ENCODE results near the gene NYNRIN.
A peak's percentile ranks its signal among the peaks of the same experiment; 100 is the strongest.

Gene NYNRIN

DNA sequence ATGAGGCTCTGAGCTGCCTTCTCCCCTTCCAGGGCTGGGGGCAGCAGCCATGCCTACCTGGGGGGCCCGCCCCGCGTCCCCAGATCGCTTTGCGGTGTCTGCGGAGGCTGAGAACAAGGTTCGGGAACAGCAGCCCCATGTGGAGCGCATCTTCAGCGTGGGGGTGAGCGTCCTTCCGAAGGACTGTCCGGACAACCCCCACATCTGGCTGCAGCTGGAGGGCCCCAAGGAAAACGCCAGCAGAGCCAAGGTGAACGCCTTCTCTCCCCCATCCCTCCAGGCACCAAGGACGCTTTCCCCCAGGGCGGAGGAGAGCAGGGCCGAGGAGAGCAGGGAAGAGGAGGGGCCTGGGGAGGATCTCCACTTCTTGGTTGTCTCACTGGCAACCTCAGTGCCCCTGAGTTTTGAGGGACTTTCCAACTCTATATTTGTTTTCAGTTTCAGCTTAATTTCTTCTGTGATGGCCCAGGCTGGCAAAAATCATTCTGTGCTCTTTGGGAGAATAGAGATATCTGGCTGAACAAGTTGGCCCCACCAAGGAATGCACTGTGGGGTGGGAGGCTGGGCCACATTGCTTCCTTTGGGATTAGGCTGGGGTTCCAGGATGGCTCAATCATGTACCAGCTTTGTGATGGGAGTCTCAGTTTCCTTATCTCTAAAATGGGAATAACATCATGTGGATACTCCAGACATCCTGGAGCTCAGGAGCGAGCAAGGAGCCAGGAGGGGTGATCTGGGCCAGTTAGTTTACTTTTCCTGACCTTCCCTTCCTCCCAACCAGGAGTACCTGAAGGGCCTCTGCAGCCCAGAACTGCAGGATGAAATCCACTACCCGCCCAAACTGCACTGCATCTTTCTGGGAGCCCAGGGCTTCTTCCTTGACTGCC, 32.1 kb downstream of the NYNRIN start:
- Histone ChIP-seq H3K9me3 (ENCODE audit: insufficient read depth, low read depth, low read length) (no peaks in the 10 kb centered on the region), H3K9ac (ENCODE audit: low read depth, low read length, poor library complexity, severe bottlenecking) (peak overlapping the region; percentile 92), H3K4me3 (ENCODE audit: low read length, poor library complexity, severe bottlenecking) (peak overlapping the region; percentile 92), H3K9me2 (replicated peaks; ENCODE audit: low read depth, low read length) (no peaks in the 10 kb centered on the region), H3K79me2 (ENCODE audit: insufficient read depth, low read length) (peaks cover 33% of the 10 kb centered on the region), H3K4me1 (ENCODE audit: insufficient read depth, low read length, poor library complexity, severe bottlenecking) (peaks cover 56% of the 10 kb centered on the region), H3K36me3 (ENCODE audit: insufficient read depth, low read length) (peaks cover 6% of the 10 kb centered on the region; the same call in 1 of the 2 replicates), H4K20me1 (ENCODE audit: insufficient read depth, low read length, poor library complexity, severe bottlenecking) (peaks cover 27% of the 10 kb centered on the region), H3K4me2 (ENCODE audit: low read depth, low read length, poor library complexity, severe bottlenecking) (peak overlapping the region; percentile 98), H3K27me3 (ENCODE audit: insufficient read depth, low read length, poor library complexity, severe bottlenecking) (no peaks in the 10 kb centered on the region), H2AFZ (ENCODE audit: low read length) (no peak overlapping the region), H3F3A (ENCODE audit: low read depth) (0 out of 2 replicates have a peak, but pooled peaks cover 2% of the 10 kb centered on the region)
- no peak for TF ChIP-seq EZH2phosphoT487 (IDR thresholded peaks at IDR 0.05; ENCODE audit: borderline replicate concordance)
- TF ChIP-seq, protein P1, sequence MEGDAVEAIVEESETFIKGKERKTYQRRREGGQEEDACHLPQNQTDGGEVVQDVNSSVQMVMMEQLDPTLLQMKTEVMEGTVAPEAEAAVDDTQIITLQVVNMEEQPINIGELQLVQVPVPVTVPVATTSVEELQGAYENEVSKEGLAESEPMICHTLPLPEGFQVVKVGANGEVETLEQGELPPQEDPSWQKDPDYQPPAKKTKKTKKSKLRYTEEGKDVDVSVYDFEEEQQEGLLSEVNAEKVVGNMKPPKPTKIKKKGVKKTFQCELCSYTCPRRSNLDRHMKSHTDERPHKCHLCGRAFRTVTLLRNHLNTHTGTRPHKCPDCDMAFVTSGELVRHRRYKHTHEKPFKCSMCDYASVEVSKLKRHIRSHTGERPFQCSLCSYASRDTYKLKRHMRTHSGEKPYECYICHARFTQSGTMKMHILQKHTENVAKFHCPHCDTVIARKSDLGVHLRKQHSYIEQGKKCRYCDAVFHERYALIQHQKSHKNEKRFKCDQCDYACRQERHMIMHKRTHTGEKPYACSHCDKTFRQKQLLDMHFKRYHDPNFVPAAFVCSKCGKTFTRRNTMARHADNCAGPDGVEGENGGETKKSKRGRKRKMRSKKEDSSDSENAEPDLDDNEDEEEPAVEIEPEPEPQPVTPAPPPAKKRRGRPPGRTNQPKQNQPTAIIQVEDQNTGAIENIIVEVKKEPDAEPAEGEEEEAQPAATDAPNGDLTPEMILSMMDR (conservative IDR thresholded peaks at IDR 0.05; ENCODE audit: low read length) = no peak

DNA sequence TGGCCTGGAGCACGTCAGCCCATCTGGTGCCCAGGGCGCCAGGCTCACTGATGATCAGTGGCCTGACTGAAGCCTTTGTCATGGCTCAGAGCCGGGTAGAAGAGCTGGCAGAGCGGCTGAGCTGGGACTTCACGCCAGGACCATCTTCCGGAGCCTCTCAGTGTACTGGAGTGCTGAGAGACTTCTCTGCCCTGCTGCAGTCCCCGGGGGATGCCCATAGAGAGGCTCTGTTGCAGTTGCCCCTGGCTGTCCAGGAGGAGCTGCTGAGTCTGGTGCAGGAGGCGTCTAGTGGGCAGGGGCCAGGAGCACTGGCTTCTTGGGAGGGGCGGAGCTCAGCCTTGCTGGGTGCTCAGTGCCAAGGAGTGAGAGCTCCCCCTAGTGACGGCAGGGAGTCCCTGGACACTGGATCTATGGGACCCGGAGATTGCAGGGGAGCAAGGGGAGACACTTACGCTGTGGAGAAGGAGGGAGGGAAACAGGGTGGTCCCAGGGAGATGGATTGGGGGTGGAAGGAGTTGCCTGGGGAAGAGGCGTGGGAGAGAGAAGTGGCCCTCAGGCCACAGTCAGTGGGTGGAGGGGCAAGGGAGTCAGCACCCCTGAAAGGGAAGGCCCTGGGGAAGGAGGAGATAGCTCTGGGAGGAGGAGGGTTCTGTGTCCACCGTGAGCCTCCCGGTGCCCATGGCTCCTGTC, 32.9 kb downstream of the NYNRIN start:
- Histone ChIP-seq H2AFZ (ENCODE audit: low read length) (no peak overlapping the region), H3K9ac (ENCODE audit: low read depth, low read length, poor library complexity, severe bottlenecking) (peak overlapping the region; percentile 92)

More for the DNA sequence above, 32.9 kb downstream of the NYNRIN start:
- H3K36me3 ChIP-seq (ENCODE audit: insufficient read depth, low read length) = peaks cover 6% of the 10 kb centered on the region; the same call in 1 of the 2 replicates
- peaks cover 60% of the 10 kb centered on the region for H3K4me1 ChIP-seq (ENCODE audit: insufficient read depth, low read length, poor library complexity, severe bottlenecking)
- H3K9me2 ChIP-seq (replicated peaks; ENCODE audit: low read depth, low read length) = no peaks in the 10 kb centered on the region
- TF ChIP-seq EZH2phosphoT487 (IDR thresholded peaks at IDR 0.05; ENCODE audit: borderline replicate concordance) = no peak
- TF ChIP-seq, protein P1 (conservative IDR thresholded peaks at IDR 0.05; ENCODE audit: low read length) = peak; percentile 97
- no peaks in the 10 kb centered on the region for H3K27me3 ChIP-seq (ENCODE audit: insufficient read depth, low read length, poor library complexity, severe bottlenecking)
- H3F3A ChIP-seq (ENCODE audit: low read depth) = 0 out of 2 replicates have a peak, but pooled peaks cover 5% of the 10 kb centered on the region
- peaks cover 27% of the 10 kb centered on the region for H4K20me1 ChIP-seq (ENCODE audit: insufficient read depth, low read length, poor library complexity, severe bottlenecking)
- peak overlapping the region; percentile 98 for H3K4me2 ChIP-seq (ENCODE audit: low read depth, low read length, poor library complexity, severe bottlenecking)
- H3K79me2 ChIP-seq (ENCODE audit: insufficient read depth, low read length) = peaks cover 33% of the 10 kb centered on the region
- peak overlapping the region; percentile 92 for H3K4me3 ChIP-seq (ENCODE audit: low read length, poor library complexity, severe bottlenecking)
- H3K9me3 ChIP-seq (ENCODE audit: insufficient read depth, low read depth, low read length) = no peaks in the 10 kb centered on the region

Data from Loucy (cell line).